ENCODE results near the gene UROC1. TPM values are rescaled to one million over a fixed set of nuclear protein-coding genes. Genes with fewer than 3 reads are reported as not detected.

The UROC1 gene
- total and polyA plus RNA-seq, 2 experiments from 2014 or later, result not detected

DNA sequence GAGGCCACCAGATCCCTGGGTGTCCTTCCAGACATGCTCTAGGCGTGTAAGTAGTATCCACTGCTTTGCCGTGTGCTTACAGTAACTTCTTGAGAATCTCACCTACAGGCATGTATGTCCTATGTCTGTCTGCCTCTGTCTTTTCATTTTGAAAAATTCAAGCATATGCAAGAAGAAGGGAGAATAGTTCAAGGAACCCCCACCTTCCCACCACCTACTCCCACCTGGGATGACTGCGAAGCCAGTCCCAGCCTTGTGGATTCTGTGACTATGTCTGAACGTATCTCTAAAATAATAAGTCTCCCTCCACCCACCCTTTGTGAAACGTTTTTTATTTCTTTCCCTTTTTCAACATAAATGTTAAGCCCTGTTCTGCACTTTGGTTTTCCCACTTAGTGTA, 21.4 kb upstream of the UROC1 start:
- Histone ChIP-seq H3K79me2 (replicated peaks; ENCODE audit: insufficient read depth) (no peaks in the 10 kb centered on the region), H3F3A (replicated peaks; ENCODE audit: low read depth) (0 out of 2 replicates have a peak, but pooled peaks cover 5% of the 10 kb centered on the region), H3K4me2 (no peak overlapping the region), H3K27me3 (ENCODE audit: insufficient read depth) (peaks cover 11% of the 10 kb centered on the region; the same call in 1 of the 2 replicates), H3K9me2 (ENCODE audit: insufficient read depth) (no peaks in the 10 kb centered on the region), H3K4me1 (ENCODE audit: insufficient read depth) (no peaks in the 10 kb centered on the region), H3K27ac (ENCODE audit: low read depth) (no peak overlapping the region), H3K4me3 (no peak overlapping the region), H3K36me3 (ENCODE audit: insufficient read depth) (no peaks in the 10 kb centered on the region), H2AFZ (no peak overlapping the region), H4K20me1 (replicated peaks; ENCODE audit: insufficient read depth) (no peaks in the 10 kb centered on the region)
- H3K4me3 Mint-ChIP-seq, result no peak overlapping the region
- no peak for ATAC-seq
- peaks cover 3% of the 10 kb centered on the region; the same call in 1 of the 3 replicates for H3K36me3 Mint-ChIP-seq (ENCODE audit: low read depth)
- H3K9me3 Mint-ChIP-seq, result no peaks in the 10 kb centered on the region
- no peak overlapping the region for H3K27ac Mint-ChIP-seq
- peaks cover 9% of the 10 kb centered on the region for H3K27me3 Mint-ChIP-seq (ENCODE audit: insufficient read depth, low read depth, poor library complexity)
- TF ChIP-seq ZNF114 (CRISPR knock-in tag; IDR thresholded peaks at IDR 0.05) (no peak), EZH2 (IDR thresholded peaks at IDR 0.05; ENCODE audit: low read depth, unreplicated experiment) (no peak), NANOG (IDR thresholded peaks at IDR 0.05; ENCODE audit: borderline replicate concordance) (no peak), STAT1 (IDR thresholded peaks at IDR 0.05; ENCODE audit: unreplicated experiment) (no peak), POLR2AphosphoS5 (IDR thresholded peaks at IDR 0.05; ENCODE audit: low read depth) (no peak), ZNF331 (CRISPR knock-in tag; IDR thresholded peaks at IDR 0.05; ENCODE audit: low read depth) (no peak)
- TF ChIP-seq, protein P1, sequence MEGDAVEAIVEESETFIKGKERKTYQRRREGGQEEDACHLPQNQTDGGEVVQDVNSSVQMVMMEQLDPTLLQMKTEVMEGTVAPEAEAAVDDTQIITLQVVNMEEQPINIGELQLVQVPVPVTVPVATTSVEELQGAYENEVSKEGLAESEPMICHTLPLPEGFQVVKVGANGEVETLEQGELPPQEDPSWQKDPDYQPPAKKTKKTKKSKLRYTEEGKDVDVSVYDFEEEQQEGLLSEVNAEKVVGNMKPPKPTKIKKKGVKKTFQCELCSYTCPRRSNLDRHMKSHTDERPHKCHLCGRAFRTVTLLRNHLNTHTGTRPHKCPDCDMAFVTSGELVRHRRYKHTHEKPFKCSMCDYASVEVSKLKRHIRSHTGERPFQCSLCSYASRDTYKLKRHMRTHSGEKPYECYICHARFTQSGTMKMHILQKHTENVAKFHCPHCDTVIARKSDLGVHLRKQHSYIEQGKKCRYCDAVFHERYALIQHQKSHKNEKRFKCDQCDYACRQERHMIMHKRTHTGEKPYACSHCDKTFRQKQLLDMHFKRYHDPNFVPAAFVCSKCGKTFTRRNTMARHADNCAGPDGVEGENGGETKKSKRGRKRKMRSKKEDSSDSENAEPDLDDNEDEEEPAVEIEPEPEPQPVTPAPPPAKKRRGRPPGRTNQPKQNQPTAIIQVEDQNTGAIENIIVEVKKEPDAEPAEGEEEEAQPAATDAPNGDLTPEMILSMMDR (conservative IDR thresholded peaks at IDR 0.05; ENCODE audit: low read depth in 2 of 2), result no peak
- TF ChIP-seq, protein P2, sequence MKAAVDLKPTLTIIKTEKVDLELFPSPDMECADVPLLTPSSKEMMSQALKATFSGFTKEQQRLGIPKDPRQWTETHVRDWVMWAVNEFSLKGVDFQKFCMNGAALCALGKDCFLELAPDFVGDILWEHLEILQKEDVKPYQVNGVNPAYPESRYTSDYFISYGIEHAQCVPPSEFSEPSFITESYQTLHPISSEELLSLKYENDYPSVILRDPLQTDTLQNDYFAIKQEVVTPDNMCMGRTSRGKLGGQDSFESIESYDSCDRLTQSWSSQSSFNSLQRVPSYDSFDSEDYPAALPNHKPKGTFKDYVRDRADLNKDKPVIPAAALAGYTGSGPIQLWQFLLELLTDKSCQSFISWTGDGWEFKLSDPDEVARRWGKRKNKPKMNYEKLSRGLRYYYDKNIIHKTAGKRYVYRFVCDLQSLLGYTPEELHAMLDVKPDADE (IDR thresholded peaks at IDR 0.05), result no peak
- TF ChIP-seq, protein P3, sequence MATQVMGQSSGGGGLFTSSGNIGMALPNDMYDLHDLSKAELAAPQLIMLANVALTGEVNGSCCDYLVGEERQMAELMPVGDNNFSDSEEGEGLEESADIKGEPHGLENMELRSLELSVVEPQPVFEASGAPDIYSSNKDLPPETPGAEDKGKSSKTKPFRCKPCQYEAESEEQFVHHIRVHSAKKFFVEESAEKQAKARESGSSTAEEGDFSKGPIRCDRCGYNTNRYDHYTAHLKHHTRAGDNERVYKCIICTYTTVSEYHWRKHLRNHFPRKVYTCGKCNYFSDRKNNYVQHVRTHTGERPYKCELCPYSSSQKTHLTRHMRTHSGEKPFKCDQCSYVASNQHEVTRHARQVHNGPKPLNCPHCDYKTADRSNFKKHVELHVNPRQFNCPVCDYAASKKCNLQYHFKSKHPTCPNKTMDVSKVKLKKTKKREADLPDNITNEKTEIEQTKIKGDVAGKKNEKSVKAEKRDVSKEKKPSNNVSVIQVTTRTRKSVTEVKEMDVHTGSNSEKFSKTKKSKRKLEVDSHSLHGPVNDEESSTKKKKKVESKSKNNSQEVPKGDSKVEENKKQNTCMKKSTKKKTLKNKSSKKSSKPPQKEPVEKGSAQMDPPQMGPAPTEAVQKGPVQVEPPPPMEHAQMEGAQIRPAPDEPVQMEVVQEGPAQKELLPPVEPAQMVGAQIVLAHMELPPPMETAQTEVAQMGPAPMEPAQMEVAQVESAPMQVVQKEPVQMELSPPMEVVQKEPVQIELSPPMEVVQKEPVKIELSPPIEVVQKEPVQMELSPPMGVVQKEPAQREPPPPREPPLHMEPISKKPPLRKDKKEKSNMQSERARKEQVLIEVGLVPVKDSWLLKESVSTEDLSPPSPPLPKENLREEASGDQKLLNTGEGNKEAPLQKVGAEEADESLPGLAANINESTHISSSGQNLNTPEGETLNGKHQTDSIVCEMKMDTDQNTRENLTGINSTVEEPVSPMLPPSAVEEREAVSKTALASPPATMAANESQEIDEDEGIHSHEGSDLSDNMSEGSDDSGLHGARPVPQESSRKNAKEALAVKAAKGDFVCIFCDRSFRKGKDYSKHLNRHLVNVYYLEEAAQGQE (IDR thresholded peaks at IDR 0.05; ENCODE audit: unreplicated experiment), result no peak
- H3K4me1 Mint-ChIP-seq, result no peaks in the 10 kb centered on the region; the same call in 1 of the 3 replicates
- DNase-seq (ENCODE audit: low spot score), result no peak

DNA sequence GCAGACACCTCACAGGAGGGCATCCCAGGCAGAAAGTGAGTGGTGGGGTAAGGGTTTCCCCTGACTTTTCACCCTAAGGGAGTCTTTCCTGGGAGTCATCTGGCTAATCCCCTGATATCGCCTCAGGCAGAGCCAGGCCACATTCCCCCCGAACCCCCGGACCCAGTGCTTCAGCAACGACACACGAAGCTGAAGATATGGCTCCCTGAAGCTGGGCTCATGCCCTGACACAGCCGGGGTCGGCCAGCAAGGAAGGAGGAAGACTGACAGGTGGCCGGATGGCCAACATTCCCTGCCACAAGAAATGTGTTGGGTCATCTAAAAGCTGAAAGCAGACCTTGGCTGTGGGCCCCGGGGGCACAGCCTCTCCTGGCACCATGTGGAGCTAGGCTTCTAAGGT, 20.7 kb upstream of the UROC1 start:
- Mint-ChIP-seq H3K27ac (no peak overlapping the region), H3K4me1 (no peaks in the 10 kb centered on the region; the same call in 1 of the 3 replicates), H3K27me3 (ENCODE audit: insufficient read depth, low read depth, poor library complexity) (peaks cover 9% of the 10 kb centered on the region), H3K36me3 (ENCODE audit: low read depth) (peaks cover 3% of the 10 kb centered on the region; the same call in 1 of the 3 replicates), H3K4me3 (no peak overlapping the region), H3K9me3 (no peaks in the 10 kb centered on the region)
- 0 out of 2 replicates have a peak, but pooled peaks cover 5% of the 10 kb centered on the region for H3F3A ChIP-seq (replicated peaks; ENCODE audit: low read depth)
- ATAC-seq (no peak), DNase-seq (ENCODE audit: low spot score) (no peak)
- H3K79me2 ChIP-seq (replicated peaks; ENCODE audit: insufficient read depth), result no peaks in the 10 kb centered on the region
- no peak overlapping the region for H2AFZ ChIP-seq
- no peak overlapping the region for H3K4me2 ChIP-seq
- no peak overlapping the region for H3K4me3 ChIP-seq
- peaks cover 11% of the 10 kb centered on the region; the same call in 1 of the 2 replicates for H3K27me3 ChIP-seq (ENCODE audit: insufficient read depth)
- H3K4me1 ChIP-seq (ENCODE audit: insufficient read depth), result no peaks in the 10 kb centered on the region
- H4K20me1 ChIP-seq (replicated peaks; ENCODE audit: insufficient read depth), result no peaks in the 10 kb centered on the region
- no peaks in the 10 kb centered on the region for H3K36me3 ChIP-seq (ENCODE audit: insufficient read depth)
- no peak for TF ChIP-seq STAT1 (IDR thresholded peaks at IDR 0.05; ENCODE audit: unreplicated experiment)
- H3K9me2 ChIP-seq (ENCODE audit: insufficient read depth), result no peaks in the 10 kb centered on the region
- H3K27ac ChIP-seq (ENCODE audit: low read depth), result no peak overlapping the region
